Fibroblast of lung (primary cell): ENCODE data around the gene PDC. TPM values are rescaled to one million over a fixed set of nuclear protein-coding genes. Genes with fewer than 3 reads are reported as not detected.

Source experiments
- DNase-seq, 2 donors: peaks; one replicate each; pipeline versions ENCODE4 v3.0.0 to v3.0.0-alpha.2; 2010; ENCODE audit warnings: low read depth in 2 of 2
- H2AFZ ChIP-seq: 2 replicates; pipeline ENCODE4 v1.5.1; 2012; ENCODE audit warnings: low read length, control low read depth, inconsistent platforms
- H3K27ac ChIP-seq: 2 replicates; pipeline ENCODE4 v1.5.1; 2011; ENCODE audit warnings: low read length, control low read depth; ENCODE audit not compliant: insufficient read depth
- H3K27me3 ChIP-seq: 2 replicates; pipeline ENCODE4 v1.5.1; 2011; ENCODE audit warnings: mild to moderate bottlenecking, low read length; ENCODE audit not compliant: control insufficient read depth, insufficient read depth
- H3K36me3 ChIP-seq: 2 replicates; pipeline ENCODE4 v1.5.1; 2011; ENCODE audit warnings: low read length; ENCODE audit not compliant: control insufficient read depth, insufficient read depth
- H3K4me1 ChIP-seq: 2 replicates; pipeline ENCODE4 v1.5.1; 2011; ENCODE audit warnings: low read length; ENCODE audit not compliant: control insufficient read depth, insufficient read depth; ENCODE audit errors: extremely low read depth
- H3K4me2 ChIP-seq: 2 replicates; pipeline ENCODE4 v1.5.1; 2011; ENCODE audit warnings: low read length, control low read depth; ENCODE audit not compliant: insufficient read depth; ENCODE audit errors: extremely low read depth
- H3K4me3 ChIP-seq, 4 experiments: fragments of 200-600 bp in 1 of 4; sonication (generic) in 1 of 4; replicated peaks in 1 of 4; 2 replicates each; pipeline ENCODE4 v1.5.1; 2011 to 2016; ENCODE audit warnings: low read length in 4 of 4, low read depth in 3 of 4, mild to moderate bottlenecking in 3 of 4, control low read depth in 2 of 4, inconsistent platforms in 1 of 4, mixed read lengths in 1 of 4; ENCODE audit not compliant: insufficient read depth in 1 of 4; ENCODE audit errors: control extremely low read depth in 1 of 4
- H3K79me2 ChIP-seq: 2 replicates; pipeline ENCODE4 v1.5.1; 2012; ENCODE audit warnings: mild to moderate bottlenecking, low read length, inconsistent platforms; ENCODE audit not compliant: control insufficient read depth, insufficient read depth
- H3K9ac ChIP-seq: 2 replicates; pipeline ENCODE4 v1.5.1; 2011; ENCODE audit warnings: mild to moderate bottlenecking, low read length, control low read depth; ENCODE audit not compliant: insufficient read depth
- H3K9me3 ChIP-seq: 2 replicates; pipeline ENCODE4 v1.5.1; 2012; ENCODE audit warnings: low read depth, low read length; ENCODE audit not compliant: control insufficient read depth, insufficient read depth
- H4K20me1 ChIP-seq: 2 replicates; pipeline ENCODE4 v1.5.1; 2011; ENCODE audit warnings: low read length; ENCODE audit not compliant: control insufficient read depth, insufficient read depth; ENCODE audit errors: extremely low read depth
- CTCF ChIP-seq, 2 donors: IDR thresholded peaks in 1 of 2; conservative IDR thresholded peaks in 1 of 2; 1 replicate in 1 of 2; 2 replicates in 1 of 2; pipeline ENCODE4 v1.5.1; 2011 to 2012; ENCODE audit warnings: low read length in 2 of 2, control low read depth in 1 of 2, inconsistent platforms in 1 of 2, low read depth in 1 of 2, mild to moderate bottlenecking in 1 of 2
- EZH2 ChIP-seq: IDR thresholded peaks from 2 replicates; pipeline ENCODE4 v1.5.1; 2012; ENCODE audit warnings: low read length, control low read depth, mild to moderate bottlenecking; ENCODE audit errors: missing control alignments
- polyA plus RNA-seq, 2 donors: library from polyadenylated mRNA; depleted of rRNA in 1 of 2; stranded (reverse) in 1 of 2; unstranded in 1 of 2; fragments of >200 nt; gene quantifications; 2 replicates each; pipeline ENCODE4 v1.2.1, GENCODE V29; 2011 to 2012; ENCODE audit warnings: missing spikeins in 1 of 2
- total RNA-seq: library from RNA; depleted of rRNA; stranded (reverse); fragments of >200 nt; gene quantifications from 2 replicates; pipeline ENCODE4 v1.2.1, GENCODE V29; 2014

The PDC gene
- total and polyA plus RNA-seq, 2 donors (not counting 1 experiment from before 2014, with no cell fraction given): not detected

DNA sequence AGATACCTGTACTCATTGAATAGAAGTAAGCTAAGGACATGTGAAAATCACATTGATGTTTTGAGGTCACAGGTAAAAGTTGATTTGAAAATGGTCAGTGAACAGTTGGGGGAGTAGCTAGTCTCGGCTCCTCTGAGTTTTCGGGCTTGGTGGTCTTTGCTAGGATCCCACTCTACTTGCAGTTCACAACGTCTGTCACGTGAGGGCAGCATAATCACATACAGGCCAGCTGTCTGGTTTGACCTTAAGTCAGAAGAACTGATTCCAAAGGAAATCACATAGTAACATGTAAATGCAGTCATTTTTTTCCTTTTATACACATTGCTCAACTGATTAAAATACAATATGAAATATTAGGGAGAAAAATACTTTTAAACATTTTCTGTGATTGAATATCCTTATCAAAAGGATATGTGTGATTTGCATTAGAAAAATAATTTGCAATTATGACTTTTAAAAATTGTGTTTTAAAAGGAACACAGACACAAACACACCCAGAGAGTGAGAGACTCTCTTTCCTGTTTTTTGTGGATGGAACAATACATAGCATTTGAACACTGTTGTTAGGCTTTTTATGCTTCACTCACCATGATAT, 21.8 kb upstream of the PDC start:
- no peak overlapping the region for H2AFZ ChIP-seq
- no peak overlapping the region for H3K9ac ChIP-seq
- H3K4me1 ChIP-seq: no peaks in the 10 kb centered on the region
- no peaks in the 10 kb centered on the region for H3K36me3 ChIP-seq
- no peaks in the 10 kb centered on the region for H3K9me3 ChIP-seq
- no peaks in the 10 kb centered on the region for H4K20me1 ChIP-seq
- no peaks in the 10 kb centered on the region for H3K79me2 ChIP-seq
- H3K4me2 ChIP-seq: no peak overlapping the region
- no peak overlapping the region for H3K27ac ChIP-seq
- H3K4me3 ChIP-seq: no peak overlapping the region
- H3K27me3 ChIP-seq: no peaks in the 10 kb centered on the region
- peak; percentile 64 to 75 for DNase-seq
- TF ChIP-seq EZH2 (no peak), CTCF (conservative IDR thresholded peaks at IDR 0.05 in 1 of 2, IDR thresholded peaks at IDR 0.05 in 1 of 2; ENCODE audit: low read depth in 1 of 2, low read length in 2 of 2) (peak; percentile 93 to 99)

GRCh38 chr1:186481303-186481888, 20.5 kb upstream of the PDC start:
- DNase-seq: peak in 1 of 2 donors; percentile 60
- H3K9me3 ChIP-seq: no peaks in the 10 kb centered on the region
- no peak overlapping the region for H3K4me2 ChIP-seq

GRCh38 chr1:186479162-186479561, 18.2 kb upstream of the PDC start:
- no peaks in the 10 kb centered on the region for H3K9me3 ChIP-seq
- no peak overlapping the region for H3K4me2 ChIP-seq
- H3K27me3 ChIP-seq: no peaks in the 10 kb centered on the region
- no peak overlapping the region for H2AFZ ChIP-seq
- no peak overlapping the region for H3K9ac ChIP-seq
- no peak overlapping the region for H3K4me3 ChIP-seq
- no peaks in the 10 kb centered on the region for H3K36me3 ChIP-seq
- TF ChIP-seq EZH2: no peak
- no peak for TF ChIP-seq CTCF (conservative IDR thresholded peaks at IDR 0.05 in 1 of 2, IDR thresholded peaks at IDR 0.05 in 1 of 2; ENCODE audit: low read depth in 1 of 2, low read length in 2 of 2)
- no peaks in the 10 kb centered on the region for H3K4me1 ChIP-seq
- no peak for DNase-seq
- no peaks in the 10 kb centered on the region for H3K79me2 ChIP-seq
- no peak overlapping the region for H3K27ac ChIP-seq
- no peaks in the 10 kb centered on the region for H4K20me1 ChIP-seq

More at GRCh38 chr1:186481303-186481888, 20.5 kb upstream of the PDC start:
- TF ChIP-seq EZH2 (no peak), CTCF (conservative IDR thresholded peaks at IDR 0.05 in 1 of 2, IDR thresholded peaks at IDR 0.05 in 1 of 2; ENCODE audit: low read depth in 1 of 2, low read length in 2 of 2) (no peak)
- Histone ChIP-seq H3K9ac (no peak overlapping the region), H3K36me3 (no peaks in the 10 kb centered on the region), H3K4me3 (no peak overlapping the region), H4K20me1 (no peaks in the 10 kb centered on the region), H3K4me1 (no peaks in the 10 kb centered on the region), H2AFZ (no peak overlapping the region), H3K27me3 (no peaks in the 10 kb centered on the region), H3K79me2 (no peaks in the 10 kb centered on the region), H3K27ac (no peak overlapping the region)
